Tibial artery (tissue), 4 donors: Measurements from ENCODE around the gene ZIC5.

ENCODE experiments used
- DNase-seq, 2 donors: peaks; one replicate each; pipeline ENCODE4 v3.0.0-alpha.2; 2019
- H3K27ac ChIP-seq, 2 donors: fragments of 200-600 bp; sonication (generic) in 1 of 2; 1 replicate in 1 of 2; 2 replicates in 1 of 2; pipeline ENCODE4 v1.5.1; 2018 to 2019; ENCODE audit warnings: mild to moderate bottlenecking in 1 of 2
- H3K27me3 ChIP-seq, 2 donors: fragments of 200-600 bp; sonication (generic) in 1 of 2; one replicate each; pipeline versions ENCODE4 v1.5.1 to v1.6.0; 2016 to 2019
- H3K36me3 ChIP-seq, 3 donors: fragments of 200-600 bp; sonication (generic) in 2 of 3; one replicate each; pipeline ENCODE4 v1.5.1; 2016 to 2019; ENCODE audit warnings: mild to moderate bottlenecking in 2 of 3
- H3K4me1 ChIP-seq, 4 donors: fragments of 200-600 bp; sonication (generic) in 2 of 4; 1 replicate in 3 of 4; 2 replicates in 1 of 4; pipeline ENCODE4 v1.5.1; 2016 to 2019
- H3K4me3 ChIP-seq, 2 donors: fragments of 200-600 bp; sonication (generic) in 1 of 2; 1 replicate in 1 of 2; 2 replicates in 1 of 2; pipeline ENCODE4 v1.5.1; 2018 to 2019; ENCODE audit warnings: mild to moderate bottlenecking in 2 of 2
- H3K9me3 ChIP-seq, 3 donors: fragments of 200-600 bp; sonication (generic) in 1 of 3; one replicate each; pipeline ENCODE4 v1.5.1; 2016 to 2019
- CTCF ChIP-seq, 2 experiments: fragments of 200-600 bp in 1 of 2; fragments of 450-650 bp in 1 of 2; IDR thresholded peaks; one replicate each; pipeline ENCODE4 v1.5.1; 2017 to 2019; ENCODE audit warnings: antibody characterized with exemption in 2 of 2, mild to moderate bottlenecking in 1 of 2, moderate library complexity in 1 of 2
- intact Hi-C: fragments of 100-400 bp; cut with DNase I; formaldehyde crosslinking; loops from one replicate; pipeline ENCODE4 v1.15.0; 2023; ENCODE audit warnings: low total_unique reads

The ZIC5 gene

GRCh38 chr13:99992949-99993351 lies 21.4 kb upstream of the ZIC5 start:
- no peak for DNase-seq
- H3K27ac ChIP-seq: no peak overlapping the region
- peaks cover 0 to 25% (median 19%) of the 10 kb centered on the region in 4 donors for H3K4me1 ChIP-seq
- intact Hi-C loops: loop anchor here (5.0 kb wide), 1 partner anchor 36 kb away; no protein-coding TSS in a partner anchor
- no peak overlapping the region for H3K4me3 ChIP-seq
- no peak for TF ChIP-seq CTCF (IDR thresholded peaks at IDR 0.05)
- no peaks in the 10 kb centered on the region for H3K9me3 ChIP-seq
- no peaks in the 10 kb centered on the region for H3K36me3 ChIP-seq
- H3K27me3 ChIP-seq: peaks cover 4 to 100% of the 10 kb centered on the region in 2 donors

GRCh38 chr13:99991828-99992775 lies 20.5 kb upstream of the ZIC5 start:
- peaks cover 0 to 100% of the 10 kb centered on the region in 2 donors for H3K27me3 ChIP-seq
- no peak overlapping the region for H3K27ac ChIP-seq
- H3K4me1 ChIP-seq: peaks cover 0 to 25% (median 18%) of the 10 kb centered on the region in 4 donors
- no peaks in the 10 kb centered on the region for H3K36me3 ChIP-seq
- no peaks in the 10 kb centered on the region for H3K9me3 ChIP-seq
- TF ChIP-seq CTCF (IDR thresholded peaks at IDR 0.05): no peak
- intact Hi-C loops: loop anchor here (5.0 kb wide), 1 partner anchor 35 kb away; no protein-coding TSS in a partner anchor
- DNase-seq: no peak
- H3K4me3 ChIP-seq: no peak overlapping the region

- intact Hi-C loops: loop anchor here (5.0 kb wide), 1 partner anchor 34 kb away; no protein-coding TSS in a partner anchor
- H3K9me3 ChIP-seq: no peaks in the 10 kb centered on the region
- no peak for DNase-seq
- no peak overlapping the region for H3K4me3 ChIP-seq
- H3K27ac ChIP-seq: no peak overlapping the region
- TF ChIP-seq CTCF (IDR thresholded peaks at IDR 0.05): no peak
- peaks cover 0 to 25% (median 18%) of the 10 kb centered on the region in 4 donors for H3K4me1 ChIP-seq
- H3K27me3 ChIP-seq: peaks cover 0 to 100% of the 10 kb centered on the region in 2 donors
- no peaks in the 10 kb centered on the region for H3K36me3 ChIP-seq
Measured at GRCh38 chr13:99991013-99991827, 19.7 kb upstream of the ZIC5 start.

GRCh38 chr13:99990126-99990977 lies 18.8 kb upstream of the ZIC5 start:
- intact Hi-C loops: loop anchor here (5.0 kb wide), 1 partner anchor 33 kb away; no protein-coding TSS in a partner anchor
- Histone ChIP-seq H3K27me3 (peaks cover 0 to 100% of the 10 kb centered on the region in 2 donors), H3K9me3 (no peaks in the 10 kb centered on the region), H3K4me1 (peaks cover 0 to 25% (median 18%) of the 10 kb centered on the region in 4 donors), H3K36me3 (no peaks in the 10 kb centered on the region), H3K27ac (no peak overlapping the region), H3K4me3 (no peak overlapping the region)
- DNase-seq: no peak
- no peak for TF ChIP-seq CTCF (IDR thresholded peaks at IDR 0.05)
